Measurements from ENCODE around the gene ATP8B1. TPM values are rescaled to one million over a fixed set of nuclear protein-coding genes. Genes with fewer than 3 reads are reported as not detected.

The ATP8B1 gene
- total RNA-seq, 2 donors from 2014 or later = 33.5 to 103 TPM

- TF ChIP-seq CTCF (IDR thresholded peaks at IDR 0.05) (no peak), POLR2AphosphoS5 (IDR thresholded peaks at IDR 0.05) (no peak), POLR2A (IDR thresholded peaks at IDR 0.05) (no peak)
- DNase-seq (ENCODE audit: low spot score) = no peak
- Histone ChIP-seq H3K27ac (no peak overlapping the region), H3K36me3 (no peaks in the 10 kb centered on the region), H3K9me3 (no peaks in the 10 kb centered on the region), H3K27me3 (replicated peaks; ENCODE audit: insufficient read depth) (no peaks in the 10 kb centered on the region), H3K4me1 (replicated peaks) (peaks cover 4% of the 10 kb centered on the region), H3K4me3 (no peak overlapping the region)
- whole genome bisulfite sequencing = 92% methylated on average over 4 of the region's 4 CpGs
- intact Hi-C loops (cut with DNase I) = loop anchor here (10.0 kb wide), 1 partner anchor 500 kb away; no protein-coding TSS in a partner anchor
These were observed 178.1 kb downstream of the ATP8B1 start for GRCh38 chr18:57624988-57625387.

GRCh38 chr18:57621246-57621604, 181.9 kb downstream of the ATP8B1 start:
- WGBS = 1% methylated on average over 17 of the region's 20 CpGs
- Histone ChIP-seq H3K27me3 (replicated peaks; ENCODE audit: insufficient read depth) (no peaks in the 10 kb centered on the region), H3K36me3 (no peaks in the 10 kb centered on the region), H3K4me3 (peak overlapping the region; percentile 74 to 83), H3K4me1 (replicated peaks) (peaks cover 4% of the 10 kb centered on the region), H3K27ac (peak overlapping the region; percentile 87 to 88), H3K9me3 (no peaks in the 10 kb centered on the region)
- intact Hi-C loops (cut with DNase I) = loop anchor here (10.0 kb wide), 1 partner anchor 504 kb away; no protein-coding TSS in a partner anchor
- no peak for DNase-seq (ENCODE audit: low spot score)
- TF ChIP-seq CTCF (IDR thresholded peaks at IDR 0.05) (no peak), POLR2A (IDR thresholded peaks at IDR 0.05) (no peak), POLR2AphosphoS5 (IDR thresholded peaks at IDR 0.05) (no peak)

GRCh38 chr18:57619876-57620275, 183.2 kb downstream of the ATP8B1 start:
- TF ChIP-seq POLR2AphosphoS5 (IDR thresholded peaks at IDR 0.05) (no peak), CTCF (IDR thresholded peaks at IDR 0.05) (no peak), POLR2A (IDR thresholded peaks at IDR 0.05) (no peak)
- Histone ChIP-seq H3K4me1 (replicated peaks) (peaks cover 4% of the 10 kb centered on the region), H3K27me3 (replicated peaks; ENCODE audit: insufficient read depth) (no peaks in the 10 kb centered on the region), H3K4me3 (no peak overlapping the region), H3K36me3 (peaks cover 0 to 4% of the 10 kb centered on the region in 2 donors), H3K27ac (no peak overlapping the region), H3K9me3 (no peaks in the 10 kb centered on the region)
- no peak for DNase-seq (ENCODE audit: low spot score)
- intact Hi-C loops (cut with DNase I) = loop anchor here (10.0 kb wide), 1 partner anchor 505 kb away; no protein-coding TSS in a partner anchor
- 83% methylated on average over 3 of the region's 3 CpGs for WGBS

- 84% methylated on average over 3 of the region's 3 CpGs for WGBS
- peaks cover 0 to 6% of the 10 kb centered on the region in 2 donors for H3K36me3 ChIP-seq
- no peaks in the 10 kb centered on the region for H3K27me3 ChIP-seq (replicated peaks; ENCODE audit: insufficient read depth)
- DNase-seq (ENCODE audit: low spot score) = no peak
- peaks cover 4% of the 10 kb centered on the region for H3K4me1 ChIP-seq (replicated peaks)
- H3K27ac ChIP-seq = no peak overlapping the region
- no peaks in the 10 kb centered on the region for H3K9me3 ChIP-seq
- no peak overlapping the region for H3K4me3 ChIP-seq
- intact Hi-C loops (cut with DNase I) = no loop called here
- TF ChIP-seq POLR2AphosphoS5 (IDR thresholded peaks at IDR 0.05) (no peak), CTCF (IDR thresholded peaks at IDR 0.05) (no peak), POLR2A (IDR thresholded peaks at IDR 0.05) (no peak)
These were observed 184.2 kb downstream of the ATP8B1 start for GRCh38 chr18:57618910-57619309.

GRCh38 chr18:57603871-57604270, 199.2 kb downstream of the ATP8B1 start:
- TF ChIP-seq POLR2A (IDR thresholded peaks at IDR 0.05) (no peak), CTCF (IDR thresholded peaks at IDR 0.05) (no peak), POLR2AphosphoS5 (IDR thresholded peaks at IDR 0.05) (no peak)
- Histone ChIP-seq H3K4me1 (replicated peaks) (no peaks in the 10 kb centered on the region), H3K9me3 (no peaks in the 10 kb centered on the region), H3K4me3 (no peak overlapping the region), H3K27ac (no peak overlapping the region), H3K36me3 (peaks cover 10 to 15% of the 10 kb centered on the region in 2 donors), H3K27me3 (replicated peaks; ENCODE audit: insufficient read depth) (no peaks in the 10 kb centered on the region)
- no peak for DNase-seq (ENCODE audit: low spot score)
- intact Hi-C loops (cut with DNase I) = no loop called here
- 76% methylated on average over 1 of the region's 1 CpG for WGBS

All from prostate gland (tissue), 2 donors.